Astrocyte of the cerebellum (primary cell): ENCODE measurements around the gene DPP6.

ENCODE experiments used
- DNase-seq: peaks from one replicate; pipeline ENCODE4 v3.0.0-alpha.2; 2011; ENCODE audit warnings: low read depth
- H3K4me3 ChIP-seq: 2 replicates; pipeline ENCODE4 v1.5.1; 2011; ENCODE audit warnings: mild to moderate bottlenecking, low read depth, low read length, moderate library complexity
- in situ Hi-C: cut with HindIII; loops from 2 replicates; pipeline ENCODE4 v1.10.0; 2017; ENCODE audit warnings: low sequenced_read_pairs
- TF ChIP-seq, protein P1 (sequence below): IDR thresholded peaks from 2 replicates; pipeline ENCODE4 v1.5.1; 2012; ENCODE audit warnings: low read length, low read depth, moderate library complexity, mild to moderate bottlenecking; ENCODE audit errors: missing control alignments

The DPP6 gene

DNA sequence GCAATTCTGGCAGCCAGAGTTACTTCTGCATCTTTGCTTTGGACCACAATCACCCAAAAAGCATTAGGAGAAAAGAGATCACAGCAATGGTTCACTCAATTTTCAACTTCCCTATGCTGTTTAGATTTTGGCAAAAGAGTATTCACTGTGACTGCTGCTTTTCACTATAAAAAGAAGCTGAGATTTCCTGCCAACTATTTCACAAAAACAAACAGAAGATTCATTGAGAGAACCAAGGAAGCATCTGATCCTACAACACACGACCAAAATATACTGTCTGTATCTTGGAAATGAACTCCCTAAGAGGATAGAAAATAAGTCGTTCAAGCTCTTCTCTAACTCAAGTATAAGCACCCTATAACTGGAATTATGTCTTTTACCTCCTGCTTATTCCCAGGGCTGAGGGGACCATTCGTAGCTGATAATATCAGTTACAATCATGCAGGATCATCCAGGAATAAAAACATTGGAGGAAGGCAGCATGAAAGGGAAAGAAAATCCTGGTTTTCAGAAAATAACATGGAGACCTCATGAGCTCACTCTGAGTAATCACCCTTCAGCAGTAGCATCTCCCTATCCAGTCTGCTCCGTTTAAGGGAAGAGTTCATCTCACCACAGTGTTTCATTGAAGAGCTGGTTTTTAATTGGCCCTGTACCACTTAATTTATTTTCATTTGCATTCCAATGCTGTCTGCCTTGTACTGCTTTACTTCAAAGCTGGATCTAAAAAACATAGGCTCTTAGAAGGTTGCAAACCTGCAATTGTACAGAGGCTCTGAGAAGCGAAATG lies 694.6 kb downstream of the DPP6 start:
- TF ChIP-seq, protein P1, sequence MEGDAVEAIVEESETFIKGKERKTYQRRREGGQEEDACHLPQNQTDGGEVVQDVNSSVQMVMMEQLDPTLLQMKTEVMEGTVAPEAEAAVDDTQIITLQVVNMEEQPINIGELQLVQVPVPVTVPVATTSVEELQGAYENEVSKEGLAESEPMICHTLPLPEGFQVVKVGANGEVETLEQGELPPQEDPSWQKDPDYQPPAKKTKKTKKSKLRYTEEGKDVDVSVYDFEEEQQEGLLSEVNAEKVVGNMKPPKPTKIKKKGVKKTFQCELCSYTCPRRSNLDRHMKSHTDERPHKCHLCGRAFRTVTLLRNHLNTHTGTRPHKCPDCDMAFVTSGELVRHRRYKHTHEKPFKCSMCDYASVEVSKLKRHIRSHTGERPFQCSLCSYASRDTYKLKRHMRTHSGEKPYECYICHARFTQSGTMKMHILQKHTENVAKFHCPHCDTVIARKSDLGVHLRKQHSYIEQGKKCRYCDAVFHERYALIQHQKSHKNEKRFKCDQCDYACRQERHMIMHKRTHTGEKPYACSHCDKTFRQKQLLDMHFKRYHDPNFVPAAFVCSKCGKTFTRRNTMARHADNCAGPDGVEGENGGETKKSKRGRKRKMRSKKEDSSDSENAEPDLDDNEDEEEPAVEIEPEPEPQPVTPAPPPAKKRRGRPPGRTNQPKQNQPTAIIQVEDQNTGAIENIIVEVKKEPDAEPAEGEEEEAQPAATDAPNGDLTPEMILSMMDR: no peak
- in situ Hi-C loops: no loop called here
- DNase-seq: no peak
- H3K4me3 ChIP-seq: no peak overlapping the region

- TF ChIP-seq, protein P1: no peak
- in situ Hi-C loops: no loop called here
- DNase-seq: no peak
- no peak overlapping the region for H3K4me3 ChIP-seq
These were observed 696.0 kb downstream of the DPP6 start for GRCh38 chr7:154748089-154748786.

DNA sequence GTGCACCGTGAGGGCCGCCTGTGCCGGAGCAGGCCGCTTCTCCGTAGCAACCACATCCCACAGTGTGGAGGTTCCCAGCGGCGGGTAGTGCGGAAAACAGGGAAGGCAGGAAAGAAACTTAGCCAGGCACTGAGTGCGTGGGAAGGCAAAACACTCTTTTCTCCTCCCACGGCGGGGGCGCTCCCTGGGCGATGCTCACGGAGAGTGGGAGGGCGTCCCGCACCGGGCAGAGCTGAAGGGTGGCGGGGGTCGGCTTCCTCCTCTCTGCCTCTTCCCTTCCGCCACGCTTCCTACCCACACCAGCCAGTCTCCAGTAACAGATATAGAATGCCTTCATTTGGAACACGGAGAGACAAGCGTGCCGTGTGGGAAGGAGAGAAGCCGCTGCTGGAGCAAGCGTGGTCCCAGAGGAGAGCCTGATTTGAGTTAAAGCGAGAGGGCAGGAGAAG lies 698.2 kb downstream of the DPP6 start:
- DNase-seq: no peak
- H3K4me3 ChIP-seq: no peak overlapping the region
- in situ Hi-C loops: no loop called here
- TF ChIP-seq, protein P1: no peak

DNA sequence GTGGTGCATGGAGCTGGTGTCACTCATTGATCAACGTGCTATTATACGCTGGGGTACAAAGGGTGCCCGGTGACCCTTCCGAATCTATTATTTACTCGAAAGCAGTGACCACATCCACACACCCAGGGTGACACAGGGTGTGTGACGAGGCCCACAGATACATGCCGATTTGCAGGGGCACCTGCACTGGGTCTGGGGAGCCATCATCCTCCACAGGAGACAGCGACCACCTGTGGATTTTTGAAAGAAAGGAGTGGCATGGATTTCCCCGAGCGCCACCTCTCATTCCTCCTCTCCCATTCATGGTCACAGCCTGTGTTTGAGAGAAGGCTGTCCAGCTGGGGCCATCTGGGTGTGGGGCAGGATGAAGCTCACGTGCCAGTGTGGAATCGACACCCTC lies 701.0 kb downstream of the DPP6 start:
- no peak overlapping the region for H3K4me3 ChIP-seq
- in situ Hi-C loops: no loop called here
- no peak for DNase-seq
- TF ChIP-seq, protein P1: no peak

- in situ Hi-C loops: no loop called here
- DNase-seq: no peak
- H3K4me3 ChIP-seq: no peak overlapping the region
- TF ChIP-seq, protein P1: no peak
These were observed 705.6 kb downstream of the DPP6 start for GRCh38 chr7:154757756-154758155.

GRCh38 chr7:154759989-154760388 lies 707.8 kb downstream of the DPP6 start:
- TF ChIP-seq, protein P1: no peak
- H3K4me3 ChIP-seq: no peak overlapping the region
- in situ Hi-C loops: no loop called here
- DNase-seq: no peak
